Glutamatergic neuron (in vitro differentiated cells): ENCODE data around the gene ULK4. TPM values are rescaled to one million over a fixed set of nuclear protein-coding genes. Genes with fewer than 3 reads are reported as not detected.

Source experiments
- DNase-seq: peaks from one replicate; pipeline ENCODE4 v3.0.0; 2022
- H3K27ac Mint-ChIP-seq: one replicate; pipeline ENCODE4 v1.8.0; 2020; ENCODE audit warnings: mild to moderate bottlenecking, mixed read lengths, inconsistent platforms; ENCODE audit not compliant: unreplicated experiment
- H3K27me3 Mint-ChIP-seq: one replicate; pipeline ENCODE4 v1.8.0; 2020; ENCODE audit warnings: mild to moderate bottlenecking, moderate library complexity, mixed read lengths, inconsistent platforms; ENCODE audit not compliant: unreplicated experiment
- H3K36me3 Mint-ChIP-seq: one replicate; pipeline ENCODE4 v1.8.0; 2020; ENCODE audit warnings: mild to moderate bottlenecking, mixed read lengths, inconsistent platforms; ENCODE audit not compliant: unreplicated experiment
- H3K4me1 Mint-ChIP-seq: one replicate; pipeline ENCODE4 v1.8.0; 2020; ENCODE audit warnings: mild to moderate bottlenecking, low read depth, mixed read lengths, inconsistent platforms; ENCODE audit not compliant: unreplicated experiment
- H3K4me3 Mint-ChIP-seq: one replicate; pipeline ENCODE4 v1.8.0; 2020; ENCODE audit warnings: mild to moderate bottlenecking, mixed read lengths, inconsistent platforms; ENCODE audit not compliant: unreplicated experiment
- H3K9me3 Mint-ChIP-seq: one replicate; pipeline ENCODE4 v1.8.0; 2020; ENCODE audit warnings: mild to moderate bottlenecking, moderate library complexity, mixed read lengths, inconsistent platforms; ENCODE audit not compliant: unreplicated experiment
- total RNA-seq: library from RNA; stranded (reverse); fragmentation: NEBNext Ultra II Directional; extraction: Animal tissue kit (Norgen Biotek cat#: 25700); gene quantifications from one replicate; pipeline ENCODE4 v1.2.1, GENCODE V29; 2021; ENCODE audit not compliant: unreplicated experiment
- TF ChIP-seq, protein P1 (sequence below): fragments of 200-600 bp; sonication (generic); IDR thresholded peaks from one replicate; pipeline ENCODE4 v1.5.0; 2021; ENCODE audit not compliant: partially characterized antibody, unreplicated experiment

ULK4 gene
- total RNA-seq, 1 donor from 2014 or later = 9.7 TPM

DNA sequence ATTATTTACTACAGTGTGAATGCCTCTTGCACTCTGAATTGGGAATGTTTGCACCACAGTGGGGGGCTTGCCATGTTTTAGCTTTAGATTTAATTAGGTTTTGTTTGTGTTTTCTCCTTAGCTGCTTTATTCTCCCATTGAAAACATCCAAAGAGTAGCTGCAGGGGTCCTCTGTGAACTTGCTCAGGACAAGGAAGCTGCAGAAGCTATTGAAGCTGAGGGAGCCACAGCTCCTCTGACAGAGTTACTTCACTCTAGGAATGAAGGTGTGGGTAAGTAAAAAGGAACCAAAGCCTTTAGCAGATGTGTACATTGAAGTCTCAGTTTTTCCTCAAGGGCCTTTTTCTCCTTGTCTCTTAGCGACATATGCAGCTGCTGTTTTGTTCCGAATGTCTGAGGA is 725.7 kb downstream of the ULK4 start:
- Mint-ChIP-seq H3K27ac (no peak overlapping the region), H3K9me3 (peaks cover 6% of the 10 kb centered on the region), H3K36me3 (no peaks in the 10 kb centered on the region), H3K27me3 (peaks cover 2% of the 10 kb centered on the region), H3K4me1 (peaks cover 2% of the 10 kb centered on the region), H3K4me3 (no peak overlapping the region)
- DNase-seq = no peak
- TF ChIP-seq, protein P1, sequence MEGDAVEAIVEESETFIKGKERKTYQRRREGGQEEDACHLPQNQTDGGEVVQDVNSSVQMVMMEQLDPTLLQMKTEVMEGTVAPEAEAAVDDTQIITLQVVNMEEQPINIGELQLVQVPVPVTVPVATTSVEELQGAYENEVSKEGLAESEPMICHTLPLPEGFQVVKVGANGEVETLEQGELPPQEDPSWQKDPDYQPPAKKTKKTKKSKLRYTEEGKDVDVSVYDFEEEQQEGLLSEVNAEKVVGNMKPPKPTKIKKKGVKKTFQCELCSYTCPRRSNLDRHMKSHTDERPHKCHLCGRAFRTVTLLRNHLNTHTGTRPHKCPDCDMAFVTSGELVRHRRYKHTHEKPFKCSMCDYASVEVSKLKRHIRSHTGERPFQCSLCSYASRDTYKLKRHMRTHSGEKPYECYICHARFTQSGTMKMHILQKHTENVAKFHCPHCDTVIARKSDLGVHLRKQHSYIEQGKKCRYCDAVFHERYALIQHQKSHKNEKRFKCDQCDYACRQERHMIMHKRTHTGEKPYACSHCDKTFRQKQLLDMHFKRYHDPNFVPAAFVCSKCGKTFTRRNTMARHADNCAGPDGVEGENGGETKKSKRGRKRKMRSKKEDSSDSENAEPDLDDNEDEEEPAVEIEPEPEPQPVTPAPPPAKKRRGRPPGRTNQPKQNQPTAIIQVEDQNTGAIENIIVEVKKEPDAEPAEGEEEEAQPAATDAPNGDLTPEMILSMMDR = no peak

DNA sequence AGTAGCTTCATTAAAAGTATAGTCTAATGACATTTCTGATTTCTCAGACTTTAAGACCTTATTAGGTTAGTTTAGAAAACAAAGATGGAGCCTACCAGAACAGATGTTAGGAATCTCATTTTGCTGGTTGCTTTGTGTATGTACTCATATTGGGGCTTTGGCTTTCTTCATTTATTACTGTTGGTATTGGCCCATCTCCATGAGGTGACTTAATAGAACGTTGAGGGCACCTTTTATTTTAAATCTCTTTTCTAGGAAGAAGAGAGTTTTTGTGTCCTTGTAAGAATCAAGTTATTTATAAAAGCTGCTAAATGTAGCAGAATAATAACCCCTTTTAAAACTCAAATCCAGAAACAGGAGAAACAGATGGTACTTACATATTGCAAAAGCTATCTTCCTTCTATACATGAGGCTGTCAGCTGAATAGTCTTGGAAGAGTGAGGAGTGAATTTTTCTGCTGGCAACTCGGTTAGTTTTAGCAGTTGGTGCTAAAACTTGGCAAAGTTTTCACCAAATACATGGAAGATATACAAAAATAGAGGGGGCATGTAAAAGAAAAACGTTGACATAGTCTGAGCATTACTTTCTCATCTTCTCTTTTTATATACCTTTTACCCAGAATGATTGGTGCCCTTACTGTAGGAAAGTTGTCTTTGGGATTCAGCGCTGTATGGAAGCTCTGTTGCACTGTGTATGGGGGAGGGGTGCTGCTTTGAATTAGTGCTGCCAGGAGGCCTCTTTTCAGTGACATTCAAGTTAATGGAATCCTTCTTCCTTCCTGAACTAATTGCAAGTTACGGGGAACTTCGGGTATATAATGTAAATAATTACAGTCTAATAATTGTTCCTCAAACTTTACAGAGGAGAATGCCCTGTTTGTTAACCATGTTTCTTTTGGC is 726.8 kb downstream of the ULK4 start:
- no peak overlapping the region for H3K27ac Mint-ChIP-seq
- no peak for DNase-seq
- H3K4me3 Mint-ChIP-seq = no peak overlapping the region
- peaks cover 2% of the 10 kb centered on the region for H3K27me3 Mint-ChIP-seq
- TF ChIP-seq, protein P1 = no peak
- peaks cover 6% of the 10 kb centered on the region for H3K9me3 Mint-ChIP-seq
- peaks cover 2% of the 10 kb centered on the region for H3K4me1 Mint-ChIP-seq
- H3K36me3 Mint-ChIP-seq = no peaks in the 10 kb centered on the region

DNA sequence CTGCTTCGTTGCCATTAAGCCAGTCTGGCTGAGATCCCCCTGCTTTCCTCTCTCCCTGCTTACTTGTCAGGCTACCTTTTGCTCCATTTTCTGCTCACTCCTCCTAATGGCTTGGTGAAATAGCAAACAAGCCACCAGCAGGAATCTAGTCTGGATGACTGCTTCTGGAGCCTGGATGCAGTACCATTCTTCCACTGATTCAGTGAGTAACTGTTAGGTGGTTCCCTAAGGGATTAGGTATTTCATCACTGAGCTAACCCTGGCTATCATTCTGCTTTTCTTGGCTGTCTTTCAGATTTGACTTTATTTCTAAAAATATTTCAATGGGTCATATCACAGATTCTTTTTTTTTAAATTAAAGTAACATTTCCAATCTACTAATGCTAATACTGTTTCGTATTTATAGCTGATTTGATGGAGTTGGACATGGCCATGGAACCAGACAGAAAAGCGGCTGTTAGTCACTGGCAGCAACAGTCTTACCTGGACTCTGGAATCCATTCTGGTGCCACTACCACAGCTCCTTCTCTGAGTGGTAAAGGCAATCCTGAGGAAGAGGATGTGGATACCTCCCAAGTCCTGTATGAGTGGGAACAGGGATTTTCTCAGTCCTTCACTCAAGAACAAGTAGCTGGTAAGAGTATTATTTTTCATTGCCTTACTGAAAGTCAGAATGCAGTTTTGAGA is 737.6 kb downstream of the ULK4 start:
- H3K4me3 Mint-ChIP-seq = no peak overlapping the region
- H3K27me3 Mint-ChIP-seq = peaks cover 1% of the 10 kb centered on the region
- no peaks in the 10 kb centered on the region for H3K36me3 Mint-ChIP-seq
- peaks cover 10% of the 10 kb centered on the region for H3K4me1 Mint-ChIP-seq
- H3K27ac Mint-ChIP-seq = no peak overlapping the region
- no peaks in the 10 kb centered on the region for H3K9me3 Mint-ChIP-seq
- TF ChIP-seq, protein P1 = no peak
- DNase-seq = no peak

DNA sequence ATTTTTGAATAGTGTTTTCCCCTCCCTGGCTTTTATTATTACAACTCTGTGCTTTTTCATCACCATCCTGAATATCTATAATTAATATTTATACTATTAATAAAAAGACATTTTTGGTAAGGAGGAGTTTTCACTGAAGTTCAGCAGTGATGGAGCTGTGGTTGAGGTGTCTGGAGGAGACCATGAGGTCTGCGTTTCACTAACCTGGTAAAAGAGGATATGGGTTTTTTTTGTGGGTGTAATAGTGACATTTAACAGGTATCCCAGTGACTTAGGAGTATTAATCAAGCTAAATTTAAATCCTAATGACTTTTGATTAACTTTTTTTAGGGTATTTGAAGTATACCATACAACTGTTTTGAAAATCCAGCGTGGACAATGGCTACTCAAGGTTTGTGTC is 738.2 kb downstream of the ULK4 start:
- Mint-ChIP-seq H3K9me3 (no peaks in the 10 kb centered on the region), H3K36me3 (no peaks in the 10 kb centered on the region), H3K27me3 (peaks cover 1% of the 10 kb centered on the region), H3K4me1 (peaks cover 10% of the 10 kb centered on the region), H3K27ac (no peak overlapping the region), H3K4me3 (no peak overlapping the region)
- DNase-seq = no peak
- TF ChIP-seq, protein P1 = no peak

DNA sequence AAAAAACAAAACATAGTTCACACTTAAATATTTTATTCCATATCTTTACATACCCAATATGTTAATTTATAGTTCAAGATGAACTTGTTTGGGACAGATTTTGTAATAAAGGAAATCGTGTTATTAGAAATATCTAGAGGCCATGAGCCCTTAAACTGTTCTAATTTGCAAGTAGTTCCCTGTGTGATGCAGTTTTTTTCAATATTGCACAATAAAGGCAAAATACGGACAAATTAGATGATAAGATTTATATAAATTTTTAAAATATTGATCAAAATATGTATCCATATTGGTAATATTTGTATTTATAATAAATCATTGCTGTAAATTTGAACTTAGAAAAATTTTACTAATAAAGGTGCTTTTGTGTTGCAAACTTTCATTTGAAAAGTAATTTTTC is 738.8 kb downstream of the ULK4 start:
- Mint-ChIP-seq H3K36me3 (no peaks in the 10 kb centered on the region), H3K27ac (no peak overlapping the region), H3K27me3 (peaks cover 1% of the 10 kb centered on the region), H3K4me3 (no peak overlapping the region), H3K9me3 (no peaks in the 10 kb centered on the region), H3K4me1 (peaks cover 10% of the 10 kb centered on the region)
- TF ChIP-seq, protein P1 = no peak
- no peak for DNase-seq
